Keratinocyte (primary cell): ENCODE results near the gene SREBF1. TPM values are rescaled to one million over a fixed set of nuclear protein-coding genes. Genes with fewer than 3 reads are reported as not detected.

Source experiments
- DNase-seq: peaks from one replicate; pipeline ENCODE4 v3.0.0-alpha.2; 2011; ENCODE audit warnings: low read depth, missing footprints, low spot score
- FAIRE-seq: peaks from 2 replicates; lab custom pipeline; 2011; peaks lifted over from hg19 to GRCh38; lab: Jason Lieb, UNC
- H2AFZ ChIP-seq: 2 replicates; pipeline ENCODE4 v1.6.0; 2012; ENCODE audit warnings: low read length, control low read depth, inconsistent platforms; ENCODE audit not compliant: control insufficient read depth
- H3K27ac ChIP-seq: 2 replicates; pipeline ENCODE4 v1.5.1; 2011; ENCODE audit warnings: low read length; ENCODE audit not compliant: control insufficient read depth, insufficient read depth
- H3K27me3 ChIP-seq: 3 replicates; pipeline ENCODE4 v1.6.0; 2011; ENCODE audit warnings: low read length; ENCODE audit not compliant: control insufficient read depth, insufficient read depth; ENCODE audit errors: extremely low read depth
- H3K36me3 ChIP-seq, 2 experiments: 2 replicates in 1 of 2; 3 replicates in 1 of 2; pipeline ENCODE4 v1.5.1; 2011; ENCODE audit warnings: low read length in 2 of 2, mild to moderate bottlenecking in 1 of 2; ENCODE audit not compliant: control insufficient read depth in 2 of 2, insufficient read depth in 2 of 2; ENCODE audit errors: extremely low read depth in 1 of 2
- H3K4me1 ChIP-seq: 3 replicates; pipeline ENCODE4 v1.5.1; 2011; ENCODE audit warnings: low read length; ENCODE audit not compliant: control insufficient read depth, insufficient read depth; ENCODE audit errors: extremely low read depth
- H3K4me2 ChIP-seq: 3 replicates; pipeline ENCODE4 v1.6.0; 2011; ENCODE audit warnings: low read depth, low read length; ENCODE audit not compliant: control insufficient read depth, insufficient read depth; ENCODE audit errors: extremely low read depth
- H3K4me3 ChIP-seq, 3 experiments: fragments of 200-600 bp in 1 of 3; sonication (generic) in 1 of 3; 2 replicates in 2 of 3; 3 replicates in 1 of 3; pipeline ENCODE4 v1.5.1; 2011 to 2016; ENCODE audit warnings: low read length in 3 of 3, mild to moderate bottlenecking in 3 of 3, control low read depth in 2 of 3, inconsistent platforms in 1 of 3, low read depth in 1 of 3, mixed read lengths in 1 of 3, mixed run types in 1 of 3, moderate library complexity in 1 of 3; ENCODE audit not compliant: control insufficient read depth in 2 of 3, insufficient read depth in 2 of 3; ENCODE audit errors: extremely low read depth in 1 of 3
- H3K79me2 ChIP-seq: 2 replicates; pipeline ENCODE4 v1.6.0; 2012; ENCODE audit warnings: low read length; ENCODE audit not compliant: control insufficient read depth, insufficient read depth
- H3K9ac ChIP-seq: 3 replicates; pipeline ENCODE4 v1.6.0; 2011; ENCODE audit warnings: low read length; ENCODE audit not compliant: control insufficient read depth, insufficient read depth; ENCODE audit errors: extremely low read depth
- H3K9me1 ChIP-seq: 3 replicates; pipeline ENCODE4 v1.6.0; 2011; ENCODE audit warnings: low read length; ENCODE audit not compliant: control insufficient read depth, insufficient read depth; ENCODE audit errors: extremely low read depth
- H3K9me3 ChIP-seq: 2 replicates; pipeline ENCODE4 v1.5.1; 2012; ENCODE audit warnings: low read depth, low read length; ENCODE audit not compliant: control insufficient read depth
- H4K20me1 ChIP-seq: 3 replicates; pipeline ENCODE4 v1.6.0; 2011; ENCODE audit warnings: low read length; ENCODE audit not compliant: control insufficient read depth, insufficient read depth; ENCODE audit errors: extremely low read depth
- EZH2 ChIP-seq: IDR thresholded peaks from one replicate; pipeline ENCODE4 v1.6.1; 2012; ENCODE audit warnings: inconsistent platforms, mild to moderate bottlenecking, low read length, moderate library complexity
- dilution Hi-C: fragments of 300-500 bp; cut with MboI; formaldehyde crosslinking; loops from one replicate; pipeline ENCODE4 v1.7.0; 2020; ENCODE audit warnings: low sequenced_read_pairs; ENCODE audit not compliant: extremely low pct_ligation_motif_present
- polyA plus RNA-seq, 5 experiments: library from polyadenylated mRNA; depleted of rRNA in 3 of 5; stranded (reverse) in 3 of 5; stranded (forward) in 1 of 5; unstranded in 1 of 5; fragments of >200 nt; gene quantifications; 1 replicate in 1 of 5; 2 replicates in 3 of 5; 3 replicates in 1 of 5; pipeline versions ENCODE4 v1.2.1 to v1.2.3, GENCODE V29; 2011 to 2012; ENCODE audit warnings: missing spikeins in 2 of 5, low read depth in 1 of 5, low replicate concordance in 1 of 5
- TF ChIP-seq, protein P1 (sequence below), 3 experiments: IDR thresholded peaks in 1 of 3; conservative IDR thresholded peaks in 1 of 3; optimal IDR thresholded peaks in 1 of 3; 2 replicates in 2 of 3; 3 replicates in 1 of 3; pipeline versions ENCODE3 to v1.5.1; 2011; ENCODE audit warnings: low read length in 3 of 3, mild to moderate bottlenecking in 3 of 3, moderate library complexity in 2 of 3, control low read depth in 1 of 3, inconsistent platforms in 1 of 3; ENCODE audit not compliant: insufficient read depth in 2 of 3; ENCODE audit errors: extremely low read depth in 1 of 3

The SREBF1 gene
- polyA plus RNA-seq, 1 donor (not counting 4 experiments of a cell fraction or from before 2014, with no cell fraction given), result 51.7 TPM

DNA sequence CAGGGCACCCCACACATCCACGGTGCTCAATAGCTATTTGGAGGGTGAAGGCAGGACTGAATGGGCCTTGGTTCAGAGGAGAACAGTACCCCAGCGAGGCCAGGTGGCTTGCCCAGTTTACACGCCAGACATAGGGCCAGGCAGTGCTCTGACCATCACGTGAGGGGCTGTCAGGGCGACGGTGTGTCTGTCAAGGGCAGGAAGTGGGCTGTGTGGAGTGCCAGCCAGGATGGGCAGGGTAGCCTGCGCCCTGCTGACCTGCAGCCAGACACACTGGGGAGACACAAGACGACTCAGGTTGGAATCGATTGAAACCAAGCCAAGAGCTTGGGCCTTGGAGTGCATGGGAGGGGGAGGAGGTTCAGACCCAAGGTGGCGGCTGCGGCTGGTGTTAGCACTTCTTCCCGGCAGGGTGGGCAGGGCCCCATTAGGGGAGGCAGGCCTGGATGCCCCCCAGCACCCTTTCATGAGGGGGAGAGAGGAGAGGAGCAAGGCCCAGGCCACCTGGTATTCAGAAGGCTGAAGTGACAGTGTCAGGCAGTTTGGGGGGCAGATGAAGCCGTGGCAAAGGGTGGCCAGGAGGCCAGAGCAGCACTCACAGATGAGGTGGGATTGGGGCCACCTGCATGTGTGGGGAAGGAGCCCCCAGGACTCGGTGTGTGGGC is 68.2 kb downstream of the SREBF1 start:
- no peak overlapping the region for H3K9ac ChIP-seq
- dilution Hi-C loops, result no loop called here

DNA sequence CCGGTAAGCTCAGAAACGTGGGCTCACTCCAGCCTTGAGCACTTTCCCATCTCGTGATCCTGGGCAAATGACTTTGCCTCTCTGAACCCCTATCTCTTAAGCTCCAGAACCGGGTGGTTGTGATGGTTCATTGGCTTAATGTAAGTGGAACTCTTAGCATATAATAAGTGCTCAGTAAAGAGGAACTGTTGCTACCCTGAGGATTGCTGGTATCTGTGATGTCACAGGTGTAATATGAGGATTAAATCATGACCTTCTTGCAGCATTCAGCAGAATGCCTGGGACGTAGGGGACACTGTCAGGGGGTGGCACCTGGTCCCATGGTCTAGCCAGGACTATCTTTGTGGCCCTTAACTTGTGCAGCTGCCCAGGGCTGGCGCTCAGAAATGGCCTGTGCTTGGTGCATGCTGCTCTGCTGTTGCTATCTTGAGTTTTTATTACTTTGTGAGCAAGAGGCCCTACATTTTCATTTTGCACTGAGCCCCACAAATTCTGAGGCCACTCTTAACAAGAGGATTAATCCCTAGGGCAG is 68.8 kb downstream of the SREBF1 start:
- H3K4me2 ChIP-seq, result no peak overlapping the region
- no peaks in the 10 kb centered on the region for H3K9me1 ChIP-seq
- H3K27me3 ChIP-seq, result no peaks in the 10 kb centered on the region
- no peaks in the 10 kb centered on the region for H4K20me1 ChIP-seq
- DNase-seq, result no peak
- dilution Hi-C loops, result no loop called here
- peaks cover 54% of the 10 kb centered on the region for H3K79me2 ChIP-seq
- no peak overlapping the region for H3K9ac ChIP-seq
- no peak overlapping the region for H3K27ac ChIP-seq
- H3K4me3 ChIP-seq, result no peak overlapping the region
- H2AFZ ChIP-seq, result no peak overlapping the region
- H3K36me3 ChIP-seq, result peaks cover 0 to 6% of the 10 kb centered on the region in 2 experiments
- H3K9me3 ChIP-seq, result no peaks in the 10 kb centered on the region
- peaks cover 20% of the 10 kb centered on the region for H3K4me1 ChIP-seq
- TF ChIP-seq, protein P1, sequence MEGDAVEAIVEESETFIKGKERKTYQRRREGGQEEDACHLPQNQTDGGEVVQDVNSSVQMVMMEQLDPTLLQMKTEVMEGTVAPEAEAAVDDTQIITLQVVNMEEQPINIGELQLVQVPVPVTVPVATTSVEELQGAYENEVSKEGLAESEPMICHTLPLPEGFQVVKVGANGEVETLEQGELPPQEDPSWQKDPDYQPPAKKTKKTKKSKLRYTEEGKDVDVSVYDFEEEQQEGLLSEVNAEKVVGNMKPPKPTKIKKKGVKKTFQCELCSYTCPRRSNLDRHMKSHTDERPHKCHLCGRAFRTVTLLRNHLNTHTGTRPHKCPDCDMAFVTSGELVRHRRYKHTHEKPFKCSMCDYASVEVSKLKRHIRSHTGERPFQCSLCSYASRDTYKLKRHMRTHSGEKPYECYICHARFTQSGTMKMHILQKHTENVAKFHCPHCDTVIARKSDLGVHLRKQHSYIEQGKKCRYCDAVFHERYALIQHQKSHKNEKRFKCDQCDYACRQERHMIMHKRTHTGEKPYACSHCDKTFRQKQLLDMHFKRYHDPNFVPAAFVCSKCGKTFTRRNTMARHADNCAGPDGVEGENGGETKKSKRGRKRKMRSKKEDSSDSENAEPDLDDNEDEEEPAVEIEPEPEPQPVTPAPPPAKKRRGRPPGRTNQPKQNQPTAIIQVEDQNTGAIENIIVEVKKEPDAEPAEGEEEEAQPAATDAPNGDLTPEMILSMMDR (optimal IDR thresholded peaks at IDR 0.05 in 1 of 3, IDR thresholded peaks at IDR 0.05 in 1 of 3, conservative IDR thresholded peaks at IDR 0.05 in 1 of 3; ENCODE audit: extremely low read depth in 1 of 3, insufficient read depth in 2 of 3, low read length in 3 of 3), result no peak
- no peak for TF ChIP-seq EZH2
- FAIRE-seq, result no peak

More for the DNA sequence above, 68.2 kb downstream of the SREBF1 start:
- no peak overlapping the region for H3K4me2 ChIP-seq
- no peaks in the 10 kb centered on the region for H3K9me3 ChIP-seq
- TF ChIP-seq, protein P1 (optimal IDR thresholded peaks at IDR 0.05 in 1 of 3, IDR thresholded peaks at IDR 0.05 in 1 of 3, conservative IDR thresholded peaks at IDR 0.05 in 1 of 3; ENCODE audit: extremely low read depth in 1 of 3, insufficient read depth in 2 of 3, low read length in 3 of 3), result no peak
- no peak for TF ChIP-seq EZH2
- no peak overlapping the region for H2AFZ ChIP-seq
- no peak overlapping the region for H3K4me3 ChIP-seq
- H4K20me1 ChIP-seq, result no peaks in the 10 kb centered on the region
- peaks cover 0 to 6% of the 10 kb centered on the region in 2 experiments for H3K36me3 ChIP-seq
- peaks cover 26% of the 10 kb centered on the region for H3K4me1 ChIP-seq
- no peak for DNase-seq
- no peaks in the 10 kb centered on the region for H3K9me1 ChIP-seq
- no peaks in the 10 kb centered on the region for H3K27me3 ChIP-seq
- no peak overlapping the region for H3K27ac ChIP-seq
- FAIRE-seq, result no peak
- peaks cover 59% of the 10 kb centered on the region for H3K79me2 ChIP-seq
